SK-N-SH treated with all-trans-retinoic acid at 6 μM for 48 hours (cell line): ENCODE measurements around the gene CACNA1D.

Experiments
- BACH2 ChIP-seq: fragments of 250-450 bp; sonication (Bioruptor Pico); IDR thresholded peaks from 2 replicates; pipeline ENCODE4 v1.9.0; 2021; ENCODE audit warnings: mild to moderate bottlenecking, borderline replicate concordance
- CSDC2 ChIP-seq: fragments of 250-450 bp; sonication (Bioruptor Pico); IDR thresholded peaks from 2 replicates; pipeline ENCODE4 v1.5.0; 2020; ENCODE audit warnings: mild to moderate bottlenecking, moderate library complexity
- ESRRG ChIP-seq: fragments of 250-450 bp; sonication (Bioruptor Pico); IDR thresholded peaks from 2 replicates; pipeline ENCODE4 v1.6.1; 2021; ENCODE audit warnings: mild to moderate bottlenecking
- ISL1 ChIP-seq: fragments of 250-450 bp; sonication (Bioruptor Pico); IDR thresholded peaks from 2 replicates; pipeline ENCODE4 v2.1.2; 2022; ENCODE audit warnings: mild to moderate bottlenecking, moderate library complexity
- POU6F1 ChIP-seq: fragments of 250-450 bp; sonication (Bioruptor Pico); IDR thresholded peaks from 2 replicates; pipeline ENCODE4 v1.8.0; 2021; ENCODE audit warnings: low read depth, mild to moderate bottlenecking, moderate library complexity, borderline replicate concordance
- RARB ChIP-seq: fragments of 250-450 bp; sonication (Bioruptor Pico); IDR thresholded peaks from 2 replicates; pipeline ENCODE4 v1.8.0; 2021; ENCODE audit warnings: mild to moderate bottlenecking, moderate library complexity
- TCF4 ChIP-seq: fragments of 250-450 bp; sonication (Bioruptor Pico); IDR thresholded peaks from 2 replicates; pipeline ENCODE4 v1.8.0; 2021; ENCODE audit warnings: mild to moderate bottlenecking, moderate library complexity, borderline replicate concordance
- ZC3H10 ChIP-seq: fragments of 250-450 bp; sonication (Bioruptor Pico); IDR thresholded peaks from 2 replicates; pipeline ENCODE4 v1.5.1; 2021; ENCODE audit warnings: mild to moderate bottlenecking, moderate library complexity
- ZFP3 ChIP-seq: fragments of 250-450 bp; sonication (Bioruptor Pico); IDR thresholded peaks from 2 replicates; pipeline ENCODE4 v1.5.0; 2020; ENCODE audit warnings: mild to moderate bottlenecking, moderate library complexity
- ZFP30 ChIP-seq: fragments of 450-650 bp; formaldehyde crosslinking; IDR thresholded peaks from 2 replicates; pipeline ENCODE4 v1.5.0; 2022; ENCODE audit warnings: mild to moderate bottlenecking, moderate library complexity
- ZNF70 ChIP-seq: fragments of 450-650 bp; formaldehyde crosslinking; IDR thresholded peaks from 2 replicates; pipeline ENCODE4 v1.5.0; 2020; ENCODE audit warnings: mild to moderate bottlenecking, moderate library complexity
- TF ChIP-seq, protein P1 (sequence below): fragments of 250-450 bp; sonication (Bioruptor Pico); IDR thresholded peaks from 2 replicates; pipeline ENCODE4 v1.5.1; 2020; ENCODE audit warnings: low read depth, mild to moderate bottlenecking, moderate library complexity
- TF ChIP-seq, protein P2 (sequence below): fragments of 250-450 bp; sonication (Bioruptor Pico); IDR thresholded peaks from 2 replicates; pipeline ENCODE4 v1.8.0; 2020; ENCODE audit warnings: mild to moderate bottlenecking, moderate library complexity, borderline replicate concordance

DNA sequence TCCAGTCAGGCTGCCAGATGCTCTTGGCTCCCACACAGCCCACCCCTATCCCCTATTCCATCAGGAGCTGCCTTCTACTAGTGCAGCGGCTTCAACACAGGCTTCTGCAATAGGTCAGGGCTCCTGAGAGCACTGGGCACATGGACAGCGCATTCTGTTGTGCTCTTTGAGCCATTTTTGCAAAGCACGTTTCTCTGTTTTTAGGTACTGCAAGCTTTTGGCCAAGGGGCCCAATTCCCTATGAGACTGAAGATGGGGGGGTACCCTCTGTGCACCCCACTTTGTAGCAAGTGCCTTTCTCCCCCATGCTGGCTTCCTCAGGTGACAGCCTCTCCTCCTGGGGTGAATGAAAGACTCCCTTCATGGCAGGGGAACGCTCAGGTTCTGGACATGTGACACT lies 320.7 kb downstream of the CACNA1D start:
- TF ChIP-seq ZC3H10 (CRISPR knock-in tag) = no peak
- no peak for TF ChIP-seq CSDC2 (CRISPR knock-in tag)
- TF ChIP-seq ISL1 (CRISPR knock-in tag) = no peak
- TF ChIP-seq ESRRG (CRISPR knock-in tag) = no peak
- TF ChIP-seq ZFP3 (CRISPR knock-in tag) = no peak
- TF ChIP-seq, protein P1, sequence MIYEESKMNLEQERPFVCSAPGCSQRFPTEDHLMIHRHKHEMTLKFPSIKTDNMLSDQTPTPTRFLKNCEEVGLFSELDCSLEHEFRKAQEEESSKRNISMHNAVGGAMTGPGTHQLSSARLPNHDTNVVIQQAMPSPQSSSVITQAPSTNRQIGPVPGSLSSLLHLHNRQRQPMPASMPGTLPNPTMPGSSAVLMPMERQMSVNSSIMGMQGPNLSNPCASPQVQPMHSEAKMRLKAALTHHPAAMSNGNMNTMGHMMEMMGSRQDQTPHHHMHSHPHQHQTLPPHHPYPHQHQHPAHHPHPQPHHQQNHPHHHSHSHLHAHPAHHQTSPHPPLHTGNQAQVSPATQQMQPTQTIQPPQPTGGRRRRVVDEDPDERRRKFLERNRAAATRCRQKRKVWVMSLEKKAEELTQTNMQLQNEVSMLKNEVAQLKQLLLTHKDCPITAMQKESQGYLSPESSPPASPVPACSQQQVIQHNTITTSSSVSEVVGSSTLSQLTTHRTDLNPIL (CRISPR knock-in tag) = no peak
- TF ChIP-seq, protein P2, sequence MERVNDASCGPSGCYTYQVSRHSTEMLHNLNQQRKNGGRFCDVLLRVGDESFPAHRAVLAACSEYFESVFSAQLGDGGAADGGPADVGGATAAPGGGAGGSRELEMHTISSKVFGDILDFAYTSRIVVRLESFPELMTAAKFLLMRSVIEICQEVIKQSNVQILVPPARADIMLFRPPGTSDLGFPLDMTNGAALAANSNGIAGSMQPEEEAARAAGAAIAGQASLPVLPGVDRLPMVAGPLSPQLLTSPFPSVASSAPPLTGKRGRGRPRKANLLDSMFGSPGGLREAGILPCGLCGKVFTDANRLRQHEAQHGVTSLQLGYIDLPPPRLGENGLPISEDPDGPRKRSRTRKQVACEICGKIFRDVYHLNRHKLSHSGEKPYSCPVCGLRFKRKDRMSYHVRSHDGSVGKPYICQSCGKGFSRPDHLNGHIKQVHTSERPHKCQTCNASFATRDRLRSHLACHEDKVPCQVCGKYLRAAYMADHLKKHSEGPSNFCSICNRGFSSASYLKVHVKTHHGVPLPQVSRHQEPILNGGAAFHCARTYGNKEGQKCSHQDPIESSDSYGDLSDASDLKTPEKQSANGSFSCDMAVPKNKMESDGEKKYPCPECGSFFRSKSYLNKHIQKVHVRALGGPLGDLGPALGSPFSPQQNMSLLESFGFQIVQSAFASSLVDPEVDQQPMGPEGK (CRISPR knock-in tag) = no peak
- TF ChIP-seq ZFP30 (CRISPR knock-in tag) = no peak
- TF ChIP-seq ZNF70 (CRISPR knock-in tag) = no peak
- TF ChIP-seq TCF4 = no peak
- TF ChIP-seq BACH2 = no peak
- no peak for TF ChIP-seq RARB (CRISPR knock-in tag)
- no peak for TF ChIP-seq POU6F1 (CRISPR knock-in tag)
